ENCODE measurements around the gene INO80B.

- TF ChIP-seq CTCF (IDR thresholded peaks at IDR 0.05), result no peak
- no peak for TF ChIP-seq POLR2AphosphoS5 (IDR thresholded peaks at IDR 0.05)
- no peak for TF ChIP-seq POLR2A (IDR thresholded peaks at IDR 0.05)
- no peak for TF ChIP-seq EP300 (IDR thresholded peaks at IDR 0.05)
These were observed 50.8 kb downstream of the INO80B start for GRCh38 chr2:74505448-74506246.
